ENCODE data around the gene GOSR2. TPM values are rescaled to one million over a fixed set of nuclear protein-coding genes. Genes with fewer than 3 reads are reported as not detected.

Gene GOSR2
- total and polyA plus RNA-seq, 2 of the 8 experiments (the other 6 are each of a cell fraction or from before 2014, with no cell fraction given): 28.2 to 36.2 TPM

- FAIRE-seq: no peak
- H3K23ac ChIP-seq (ENCODE audit: insufficient read length): no peak overlapping the region
- no peak overlapping the region for H2BK120ac ChIP-seq (replicated peaks; ENCODE audit: low read depth, low read length)
- H2BK5ac ChIP-seq (ENCODE audit: low read depth, low read length): peak overlapping the region; percentile 100; the same call in 1 of the 2 replicates
- POLR2A ChIA-PET (ENCODE audit: partially characterized antibody): interaction anchor here (0.9 kb wide), 1 partner anchor 11 kb away, joined by 3 read pairs; no protein-coding TSS in a partner anchor
- H4K8ac ChIP-seq (ENCODE audit: extremely low read depth, insufficient read depth, low read length): no peak overlapping the region
- H3K79me2 ChIP-seq (ENCODE audit: control insufficient read depth in 1 of 2, insufficient read depth in 2 of 2, low read length in 2 of 2): peaks cover 10 to 44% of the 10 kb centered on the region in 2 experiments
- H2BK12ac ChIP-seq (ENCODE audit: low read depth, low read length): no peak overlapping the region; the same call in 1 of the 2 replicates
- no peak for DNase-seq (ENCODE audit: low read depth in 1 of 2, low spot score in 2 of 2)
- H2AFZ ChIP-seq (ENCODE audit: low read length): peak overlapping the region; percentile 98
- peak overlapping the region; percentile 57 for H3K4ac ChIP-seq (replicated peaks; ENCODE audit: insufficient read length, low read depth, low read length)
- H3K4me1 ChIP-seq (replicated peaks in 1 of 4; ENCODE audit: control insufficient read depth in 3 of 4, insufficient read depth in 4 of 4, low read length in 3 of 4): peaks cover 0 to 2% (median 0%) of the 10 kb centered on the region in 4 experiments; a peak in 2 of 7 replicates
- 1% methylated on average over 6 of the region's 6 CpGs; no CpG with 5 or more reads in 1 of the 2 experiments for WGBS, 2 experiments (ENCODE audit: extremely low coverage in 1 of 2, insufficient coverage in 1 of 2, insufficient read length in 1 of 2, insufficient replicate concordance in 2 of 2, low coverage in 1 of 2, low lambda C conversion rate in 2 of 2, missing lambda C conversion rate in 1 of 2)
- H2BK20ac ChIP-seq (ENCODE audit: low read length): no peak overlapping the region
- peak overlapping the region; percentile 77 to 92; a peak in 3 of 4 replicates for H3K4me2 ChIP-seq (ENCODE audit: insufficient read depth in 1 of 2, low read depth in 2 of 2, low read length in 2 of 2)
- peaks cover 0 to 2% of the 10 kb centered on the region in 2 experiments for H4K20me1 ChIP-seq (replicated peaks in 1 of 2; ENCODE audit: control insufficient read depth in 1 of 2, insufficient read depth in 2 of 2, low read length in 2 of 2)
- no peak overlapping the region for H3K56ac ChIP-seq (replicated peaks; ENCODE audit: insufficient read length, low read depth, low read length)
- H4K5ac ChIP-seq (ENCODE audit: insufficient read length, low read depth, low read length): no peak overlapping the region
- TF ChIP-seq POLR2A (IDR thresholded peaks at IDR 0.05; ENCODE audit: control extremely low read depth in 1 of 2, low read depth in 2 of 2, low read length in 2 of 2) (no peak), SP1 (IDR thresholded peaks at IDR 0.05; ENCODE audit: low read depth, low read length) (no peak), KDM4A (IDR thresholded peaks at IDR 0.05; ENCODE audit: low read depth, low read length, severe bottlenecking) (peak; percentile 22), CBX5 (IDR thresholded peaks at IDR 0.05; ENCODE audit: low read depth, low read length) (no peak)
- no peaks in the 10 kb centered on the region for H3K27me3 ChIP-seq (replicated peaks in 1 of 4; ENCODE audit: control insufficient read depth in 3 of 4, extremely low read depth in 1 of 4, insufficient read depth in 3 of 4, low read length in 3 of 4)
- peak overlapping the region; percentile 92 to 99 (median 96) for H3K4me3 ChIP-seq (ENCODE audit: extremely low read depth in 1 of 4, insufficient read depth in 2 of 4, low read depth in 3 of 4, low read length in 4 of 4)
- CTCF ChIA-PET (ENCODE audit: partially characterized antibody): no interaction called here
- H2BK15ac ChIP-seq (ENCODE audit: low read length): no peak overlapping the region
- H3K23me2 ChIP-seq (ENCODE audit: low read depth, low read length): peaks cover 2% of the 10 kb centered on the region; the same call in 1 of the 2 replicates
- H3K9me3 ChIP-seq (ENCODE audit: insufficient read depth in 2 of 2, low read depth in 1 of 2, low read length in 1 of 2): no peaks in the 10 kb centered on the region
- H3K9ac ChIP-seq (replicated peaks in 1 of 4; ENCODE audit: extremely low read depth in 1 of 4, low read depth in 3 of 4, low read length in 3 of 4): peak overlapping the region; percentile 66 to 98 (median 94); a peak in 6 of 7 replicates
- H3K14ac ChIP-seq (ENCODE audit: insufficient read length): no peak overlapping the region
- no peaks in the 10 kb centered on the region for H3K36me3 ChIP-seq (ENCODE audit: control insufficient read depth in 2 of 4, insufficient read depth in 4 of 4, low read length in 3 of 4)
- H4K91ac ChIP-seq (replicated peaks; ENCODE audit: insufficient read length, low read length): no peak overlapping the region
- H3K18ac ChIP-seq (ENCODE audit: extremely low read depth, low read length): no peak overlapping the region
- H3K79me1 ChIP-seq (ENCODE audit: low read depth, low read length): peaks cover 3% of the 10 kb centered on the region; the same call in 1 of the 2 replicates
- no peak overlapping the region for H2AK5ac ChIP-seq (ENCODE audit: low read depth, low read length)
- peak overlapping the region; percentile 99 for H3K27ac ChIP-seq (ENCODE audit: low read depth, low read length)
Observed at GRCh38 chr17:46922487-46922803, 515 bp upstream of the GOSR2 start.
